Endothelial cell of umbilical vein (primary cell): ENCODE measurements around the gene MDGA2. TPM values are rescaled to one million over a fixed set of nuclear protein-coding genes. Genes with fewer than 3 reads are reported as not detected.

Experiments
- BruUV-seq: library from RNA; stranded (reverse); fragments of 400-500 nt; replicated peaks from 2 replicates; lab custom pipeline; 2021; lab: Mats Ljungman, UMichigan
- CTCF ChIA-PET: fragments of 300-600, 350-600 bp; sonication (Branson Sonifier 250); formaldehyde crosslinking; loops from one replicate; lab custom pipeline; 2021; ENCODE audit warnings: antibody characterized with exemption, inconsistent platforms; lab: Charles Lee
- POLR2A ChIA-PET: fragments of 300-600, 350-600 bp; sonication (Branson Sonifier 250); formaldehyde crosslinking; loops from one replicate; lab custom pipeline; 2021; ENCODE audit warnings: antibody characterized with exemption, inconsistent platforms; lab: Charles Lee
- DNase-seq: peaks from one replicate; pipeline ENCODE4 v3.0.0-alpha.2; 2011; ENCODE audit warnings: low read depth, low spot score
- FAIRE-seq: peaks from 2 replicates; lab custom pipeline; 2011; peaks lifted over from hg19 to GRCh38; lab: Jason Lieb, UNC
- H2AFZ ChIP-seq: 2 replicates; pipeline ENCODE4 v1.6.0; 2012; ENCODE audit warnings: low read depth, low read length, control low read depth, inconsistent platforms
- H3K27ac ChIP-seq: 2 replicates; pipeline ENCODE4 v1.5.1; 2011; ENCODE audit warnings: low read depth, mild to moderate bottlenecking, control low read depth, low read length, moderate library complexity; ENCODE audit not compliant: insufficient read depth
- H3K27me3 ChIP-seq, 2 experiments: 2 replicates each; pipeline versions ENCODE4 v1.6.0 to v1.6.1; 2011; ENCODE audit warnings: low read length in 2 of 2, mixed read lengths in 1 of 2; ENCODE audit not compliant: control insufficient read depth in 2 of 2, insufficient read depth in 2 of 2
- H3K36me3 ChIP-seq, 2 experiments: 2 replicates in 1 of 2; 3 replicates in 1 of 2; pipeline ENCODE4 v1.5.1; 2011; ENCODE audit warnings: low read length in 2 of 2, mild to moderate bottlenecking in 1 of 2, moderate library complexity in 1 of 2; ENCODE audit not compliant: control insufficient read depth in 2 of 2, insufficient read depth in 2 of 2; ENCODE audit errors: extremely low read depth in 1 of 2
- H3K4me1 ChIP-seq: 3 replicates; pipeline ENCODE4 v1.5.1; 2011; ENCODE audit warnings: mild to moderate bottlenecking, low read length; ENCODE audit not compliant: control insufficient read depth, insufficient read depth; ENCODE audit errors: extremely low read depth
- H3K4me2 ChIP-seq: 2 replicates; pipeline ENCODE4 v1.6.1; 2011; ENCODE audit warnings: low read length, control low read depth, mixed read lengths; ENCODE audit not compliant: insufficient read depth
- H3K4me3 ChIP-seq, 3 experiments: fragments of 200-600 bp in 1 of 3; sonication (generic), shearing (Covaris generic) in 1 of 3; replicated peaks in 1 of 3; 2 replicates each; pipeline ENCODE4 v1.5.1; 2011 to 2016; ENCODE audit warnings: control low read depth in 3 of 3, low read length in 3 of 3, mild to moderate bottlenecking in 2 of 3, inconsistent platforms in 1 of 3, low read depth in 1 of 3, moderate library complexity in 1 of 3; ENCODE audit not compliant: insufficient read depth in 1 of 3
- H3K79me2 ChIP-seq: 2 replicates; pipeline ENCODE4 v1.6.0; 2012; ENCODE audit warnings: low read length, inconsistent platforms; ENCODE audit not compliant: control insufficient read depth, insufficient read depth
- H3K9ac ChIP-seq: replicated peaks from 2 replicates; pipeline ENCODE3; 2011; ENCODE audit warnings: low read length, control low read depth; ENCODE audit not compliant: insufficient read depth; ENCODE audit errors: extremely low read depth
- H3K9me1 ChIP-seq: replicated peaks from 3 replicates; pipeline ENCODE4 v1.6.0; 2011; ENCODE audit warnings: mild to moderate bottlenecking, low read length; ENCODE audit not compliant: control insufficient read depth, insufficient read depth; ENCODE audit errors: extremely low read depth
- H3K9me3 ChIP-seq: replicated peaks from 2 replicates; pipeline ENCODE4 v1.5.1; 2012; ENCODE audit warnings: low read length, inconsistent platforms; ENCODE audit not compliant: control insufficient read depth, insufficient read depth
- H4K20me1 ChIP-seq: replicated peaks from 2 replicates; pipeline ENCODE3; 2011; ENCODE audit warnings: mild to moderate bottlenecking, low read length; ENCODE audit not compliant: control insufficient read depth, insufficient read depth; ENCODE audit errors: extremely low read depth
- CTCF ChIP-seq, 2 donors: IDR thresholded peaks; 1 replicate in 1 of 2; 2 replicates in 1 of 2; pipeline ENCODE4 v1.5.1; 2011; ENCODE audit warnings: low read length in 2 of 2, mild to moderate bottlenecking in 2 of 2, moderate library complexity in 2 of 2, control low read depth in 1 of 2, inconsistent platforms in 1 of 2, low read depth in 1 of 2; ENCODE audit not compliant: insufficient read depth in 1 of 2; ENCODE audit errors: extremely low read depth in 1 of 2
- EZH2 ChIP-seq: IDR thresholded peaks from 2 replicates; pipeline ENCODE4 v1.6.1; 2012; ENCODE audit warnings: borderline replicate concordance, low read depth, mild to moderate bottlenecking, moderate library complexity, low read length, inconsistent platforms; ENCODE audit not compliant: severe bottlenecking
- FOS ChIP-seq: IDR thresholded peaks from 2 replicates; pipeline ENCODE4 v1.6.1; 2011; ENCODE audit warnings: mild to moderate bottlenecking, low read length, moderate library complexity, borderline replicate concordance; ENCODE audit not compliant: insufficient read depth
- GATA2 ChIP-seq: IDR thresholded peaks from 2 replicates; pipeline ENCODE4 v1.7.0; 2011; ENCODE audit warnings: low read depth, mild to moderate bottlenecking, moderate library complexity, mixed read lengths, low read length; ENCODE audit not compliant: insufficient read length, insufficient read depth
- JUN ChIP-seq: IDR thresholded peaks from 2 replicates; pipeline ENCODE4 v1.6.1; 2011; ENCODE audit warnings: borderline replicate concordance, low read depth; ENCODE audit not compliant: insufficient read length, insufficient read depth
- MYC ChIP-seq: IDR thresholded peaks from one replicate; pipeline ENCODE4 v1.6.1; 2011; ENCODE audit warnings: mild to moderate bottlenecking, low read depth, low read length
- POLR2A ChIP-seq: IDR thresholded peaks from 2 replicates; pipeline ENCODE4 v1.6.1; 2012; ENCODE audit warnings: low read depth, mild to moderate bottlenecking, control low read depth, low read length
- POLR2AphosphoS5 ChIP-seq: IDR thresholded peaks from 2 replicates; pipeline ENCODE4 v1.6.1; 2012; ENCODE audit warnings: low read depth, mild to moderate bottlenecking, control low read depth, low read length, moderate library complexity; ENCODE audit not compliant: insufficient read depth
- dilution Hi-C: fragments of 300-500 bp; cut with MboI; formaldehyde crosslinking; loops from one replicate; pipeline ENCODE4 v1.15.0; 2019; ENCODE audit warnings: low sequenced_read_pairs; ENCODE audit not compliant: extremely low pct_ligation_motif_present
- intact Hi-C: fragments of 100-400 bp; cut with micrococcal nuclease; formaldehyde crosslinking; loops from one replicate; pipeline ENCODE4 v1.10.0; 2022
- polyA plus RNA-seq, 4 experiments: library from polyadenylated mRNA; depleted of rRNA in 3 of 4; stranded (reverse) in 3 of 4; unstranded in 1 of 4; fragments of >200 nt; gene quantifications; 2 replicates each; pipeline versions ENCODE4 v1.2.1 to v1.2.3, GENCODE V29; 2011 to 2012; ENCODE audit warnings: missing spikeins in 1 of 4
- total RNA-seq: library from RNA; stranded (reverse); gene quantifications from 2 replicates; pipeline ENCODE4 v1.2.3, GENCODE V29; 2021
- TF ChIP-seq, protein P1 (sequence below): IDR thresholded peaks from 2 replicates; pipeline ENCODE4 v1.6.1; 2011; ENCODE audit not compliant: insufficient read depth, insufficient read length

The MDGA2 gene
- total and polyA plus RNA-seq, 2 donors (not counting 3 experiments of a cell fraction or from before 2014, with no cell fraction given), result not detected

- H2AFZ ChIP-seq, result no peak overlapping the region
- no peaks in the 10 kb centered on the region for H3K9me1 ChIP-seq
- H3K27me3 ChIP-seq, result no peaks in the 10 kb centered on the region
- no peaks in the 10 kb centered on the region for H3K9me3 ChIP-seq
- H3K36me3 ChIP-seq, result no peaks in the 10 kb centered on the region
- intact Hi-C loops (no loop called here), dilution Hi-C loops (no loop called here)
- no peaks in the 10 kb centered on the region for H4K20me1 ChIP-seq
- H3K4me1 ChIP-seq, result no peaks in the 10 kb centered on the region
- FAIRE-seq (no peak), DNase-seq (no peak)
- TF ChIP-seq JUN (no peak), FOS (no peak), MYC (no peak), EZH2 (no peak), POLR2AphosphoS5 (no peak), POLR2A (no peak), GATA2 (no peak), CTCF (IDR thresholded peaks at IDR 0.05; ENCODE audit: extremely low read depth in 1 of 2, insufficient read depth in 1 of 2, low read depth in 1 of 2, low read length in 2 of 2) (no peak)
- TF ChIP-seq, protein P1, sequence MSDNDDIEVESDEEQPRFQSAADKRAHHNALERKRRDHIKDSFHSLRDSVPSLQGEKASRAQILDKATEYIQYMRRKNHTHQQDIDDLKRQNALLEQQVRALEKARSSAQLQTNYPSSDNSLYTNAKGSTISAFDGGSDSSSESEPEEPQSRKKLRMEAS, result no peak
- H3K79me2 ChIP-seq, result no peaks in the 10 kb centered on the region
- CTCF ChIA-PET, result no interaction called here
- BruUV-seq, result no TSS peak
- POLR2A ChIA-PET, result no interaction called here
- no peak overlapping the region for H3K4me3 ChIP-seq
- H3K9ac ChIP-seq, result no peak overlapping the region
- H3K4me2 ChIP-seq, result no peak overlapping the region
- no peak overlapping the region for H3K27ac ChIP-seq
These were observed 309.4 kb downstream of the MDGA2 start for GRCh38 chr14:47366006-47366405.
